ENCODE data around the gene ZMYND12.

DNA sequence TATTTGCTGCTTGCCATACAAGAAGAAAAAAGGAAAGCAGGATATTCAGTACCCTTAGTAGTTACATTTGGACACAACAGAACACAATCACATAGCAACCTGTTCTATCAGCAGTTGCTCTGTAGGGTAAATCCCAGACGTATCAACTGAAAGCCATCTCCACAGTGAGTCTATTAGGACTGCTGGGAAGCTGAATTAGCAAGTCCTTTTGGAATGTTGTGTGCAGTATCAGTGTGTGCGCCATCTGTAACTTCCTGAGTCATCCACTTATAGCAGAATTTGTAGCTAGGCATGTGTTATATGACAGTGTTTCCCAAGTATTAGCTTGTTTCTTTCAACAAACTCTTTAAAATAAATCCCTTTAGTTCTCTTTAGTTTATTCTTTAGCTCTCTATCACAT is 28.6 kb upstream of the ZMYND12 start:
- TF ChIP-seq CTCF (conservative IDR thresholded peaks at IDR 0.05) (no peak), ZFX (IDR thresholded peaks at IDR 0.05) (no peak)

All from C4-2B (cell line).